Activated T-helper 1 cell treated with Interleukin-2 at 50 U/mL for 16 hours (primary cell): ENCODE results near the gene HES5.
"Not testable (repeated sequence)": the region's sequence is repeated elsewhere in the genome, so short reads cannot be mapped to it uniquely, and the experiment has no call there.

Experiments used
- DNase-seq: peaks from one replicate; pipeline ENCODE4 v3.0.0-alpha.2; 2020; ENCODE audit warnings: low read depth

HES5 gene

DNA sequence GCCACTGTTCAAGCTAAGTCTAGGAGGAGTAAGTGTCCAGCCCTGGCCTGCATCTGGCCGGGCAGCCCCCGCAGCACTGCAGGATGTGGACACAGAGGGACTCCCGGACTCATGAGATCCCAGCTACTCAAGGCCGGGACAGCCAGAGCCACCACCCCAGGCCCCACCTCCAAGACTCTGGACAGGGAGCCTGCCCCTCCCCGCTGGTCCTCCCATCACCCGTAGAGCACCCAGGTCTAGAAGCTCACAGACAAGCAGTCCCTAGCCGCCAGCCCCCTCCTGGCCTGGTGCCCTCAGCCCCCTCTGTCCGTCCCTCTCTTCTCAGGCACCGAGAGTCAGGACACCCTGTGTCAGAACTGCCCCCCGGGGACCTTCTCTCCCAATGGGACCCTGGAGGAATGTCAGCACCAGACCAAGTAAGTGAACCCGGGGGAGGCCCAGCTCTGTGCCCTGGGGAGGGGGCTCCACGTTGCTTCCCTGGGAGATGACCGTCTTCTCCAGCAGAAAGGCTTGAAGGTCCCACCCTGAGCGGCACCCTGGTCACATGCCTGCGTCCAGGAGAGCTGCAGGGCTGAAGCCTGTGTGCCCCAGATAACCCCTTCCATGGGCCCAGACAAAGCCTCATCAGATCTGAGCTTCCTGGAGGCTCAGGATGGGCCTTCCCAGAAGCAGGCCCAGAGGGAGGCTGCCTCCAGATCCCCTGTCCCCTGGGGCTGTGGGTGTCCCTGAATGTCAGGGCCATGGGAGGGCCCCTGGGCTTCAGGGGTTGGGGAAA is 30.4 kb upstream of the HES5 start:
- DNase-seq, result no peak

- DNase-seq, result no peak
Measured at GRCh38 chr1:2559509-2560298, 29.6 kb upstream of the HES5 start.

- DNase-seq, result no peak
Measured at GRCh38 chr1:2558861-2559260, 28.8 kb upstream of the HES5 start.

DNA sequence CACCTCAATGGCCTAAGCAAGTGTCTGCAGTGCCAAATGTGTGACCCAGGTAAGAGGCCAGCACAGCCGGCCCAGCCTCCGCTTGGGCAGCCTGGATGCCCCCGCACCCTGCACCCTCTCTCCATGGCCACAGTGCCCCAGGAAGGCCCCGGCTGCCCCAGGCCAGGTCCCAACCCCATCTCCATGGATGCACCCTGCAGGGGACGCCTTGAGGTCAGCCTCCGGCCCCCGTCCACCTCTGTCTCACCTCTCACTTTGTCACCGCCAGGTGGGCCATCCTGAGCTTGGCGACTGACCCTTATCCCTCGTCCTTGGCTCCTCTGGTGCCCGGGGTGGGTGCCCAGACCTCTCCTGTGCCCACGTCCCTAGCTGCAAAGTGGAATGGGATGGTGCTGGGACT is 28.4 kb upstream of the HES5 start:
- DNase-seq, result no peak

GRCh38 chr1:2557482-2558400 is 27.7 kb upstream of the HES5 start:
- DNase-seq, result no peak

DNA sequence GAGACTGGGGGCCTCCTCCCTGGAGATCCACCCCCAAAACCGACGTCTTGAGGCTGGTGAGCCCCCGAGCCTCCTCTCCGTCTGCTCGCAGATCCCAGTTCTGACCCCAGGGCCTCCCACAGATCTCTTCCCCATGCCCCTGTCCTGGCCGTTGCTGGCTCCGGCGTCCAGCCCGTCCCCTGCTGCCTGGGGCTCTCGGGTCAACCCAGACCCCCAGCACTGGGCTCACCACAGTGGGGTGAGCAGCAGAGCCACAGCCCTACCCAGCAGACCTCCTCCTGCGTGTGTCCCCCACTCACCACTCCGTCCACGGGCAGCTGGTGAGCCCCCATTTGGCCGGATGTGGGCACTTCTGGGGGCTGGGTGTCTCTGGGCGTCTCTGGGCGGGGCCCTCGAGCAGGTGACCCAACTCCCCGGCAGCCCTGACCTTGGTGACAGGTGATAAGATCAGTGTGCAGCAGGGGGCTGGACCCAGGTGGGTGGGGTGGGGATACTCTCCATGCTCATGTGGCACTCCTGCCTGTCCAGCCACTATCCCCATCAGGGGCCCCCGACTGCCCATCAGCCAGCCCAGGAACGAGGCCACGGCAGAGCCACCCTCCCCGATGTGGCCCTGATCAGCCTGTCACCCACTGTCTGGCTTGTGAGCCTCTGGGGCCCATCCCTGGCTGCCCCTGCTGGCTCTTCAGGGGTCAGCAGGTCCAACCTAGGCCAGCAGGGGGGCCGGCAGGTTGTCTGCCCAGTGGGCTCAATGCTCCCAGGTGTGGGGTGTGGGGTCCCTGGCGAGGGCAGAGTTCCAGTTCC is 26.8 kb upstream of the HES5 start:
- DNase-seq, result no peak

GRCh38 chr1:2556277-2556677 is 26.2 kb upstream of the HES5 start, which contains the start of gene TNFRSF14:
TSS of gene TNFRSF14 (plus strand) at chr1:2556371. CDS start at chr1:2556665, 294 bp downstream.
- peak; percentile 52 for DNase-seq

DNA sequence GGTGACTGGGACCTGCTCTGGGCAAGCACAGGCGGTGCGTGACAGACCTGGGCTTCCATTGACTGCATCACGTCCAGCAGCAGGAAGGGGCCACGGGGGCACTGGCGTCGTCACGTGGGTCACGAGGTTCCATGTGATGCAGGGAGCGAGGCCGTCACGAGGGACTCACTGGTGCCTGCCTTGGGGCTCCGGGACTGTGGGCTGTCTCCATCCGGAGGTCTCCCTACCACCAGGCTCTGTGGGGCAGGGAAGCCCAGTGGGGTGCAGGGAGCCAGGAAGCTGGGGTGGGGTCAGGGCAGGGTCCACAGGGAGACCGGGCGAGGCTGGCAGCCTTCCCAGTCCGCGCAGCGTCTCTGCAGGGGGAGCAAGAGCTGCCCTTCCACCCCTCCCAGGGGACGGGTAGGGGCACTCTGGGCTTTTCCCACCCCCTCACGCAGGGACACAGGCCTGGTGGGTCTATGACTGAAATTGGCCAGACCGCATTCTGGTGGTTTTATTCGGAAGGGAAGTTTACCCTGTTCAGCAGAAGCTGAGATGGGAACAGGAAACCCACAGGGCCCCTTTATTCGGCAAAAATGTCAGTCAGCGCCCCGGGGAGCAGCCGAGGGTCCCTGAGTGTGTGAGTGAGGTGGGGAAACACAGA is 25.7 kb upstream of the HES5 start:
- peak; percentile 51 for DNase-seq

DNA sequence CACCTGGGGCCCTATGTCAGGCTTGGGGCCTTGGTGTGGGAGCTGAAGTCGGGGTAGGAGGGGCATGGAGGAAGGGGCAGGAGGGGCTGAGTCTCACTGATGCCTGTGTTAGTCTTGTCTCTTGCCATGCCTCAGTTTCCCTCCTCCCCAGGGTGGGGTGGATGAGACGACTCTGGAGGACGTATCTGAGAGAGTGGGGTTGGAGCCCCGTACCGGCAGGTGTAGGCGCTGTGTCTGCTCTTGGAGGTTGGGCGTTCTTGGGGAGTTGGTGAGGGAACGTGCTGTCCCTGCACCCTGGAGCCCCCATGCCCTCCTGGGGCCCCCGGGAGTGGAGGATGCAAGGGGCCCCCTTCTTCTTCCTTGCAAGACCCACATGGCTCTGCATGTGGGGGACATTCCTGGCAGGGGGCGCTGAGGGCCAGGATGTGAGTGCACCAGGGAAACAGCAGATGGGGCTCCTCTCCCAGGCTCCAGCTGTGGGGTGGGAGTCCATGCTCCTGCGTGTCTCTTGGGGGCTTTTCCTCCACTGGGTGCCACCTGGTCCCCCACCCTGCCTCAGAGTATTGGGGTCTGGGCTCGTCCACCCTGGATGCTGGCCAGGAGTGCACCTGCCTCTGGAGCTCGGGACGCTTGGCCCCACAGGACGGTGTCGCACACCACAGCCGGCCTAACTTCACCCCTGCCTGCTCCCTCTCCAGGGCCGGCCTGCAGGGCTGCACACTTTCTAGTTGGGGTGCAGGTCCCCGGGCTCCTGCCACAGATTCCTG is 24.7 kb upstream of the HES5 start:
- DNase-seq, result no peak

DNA sequence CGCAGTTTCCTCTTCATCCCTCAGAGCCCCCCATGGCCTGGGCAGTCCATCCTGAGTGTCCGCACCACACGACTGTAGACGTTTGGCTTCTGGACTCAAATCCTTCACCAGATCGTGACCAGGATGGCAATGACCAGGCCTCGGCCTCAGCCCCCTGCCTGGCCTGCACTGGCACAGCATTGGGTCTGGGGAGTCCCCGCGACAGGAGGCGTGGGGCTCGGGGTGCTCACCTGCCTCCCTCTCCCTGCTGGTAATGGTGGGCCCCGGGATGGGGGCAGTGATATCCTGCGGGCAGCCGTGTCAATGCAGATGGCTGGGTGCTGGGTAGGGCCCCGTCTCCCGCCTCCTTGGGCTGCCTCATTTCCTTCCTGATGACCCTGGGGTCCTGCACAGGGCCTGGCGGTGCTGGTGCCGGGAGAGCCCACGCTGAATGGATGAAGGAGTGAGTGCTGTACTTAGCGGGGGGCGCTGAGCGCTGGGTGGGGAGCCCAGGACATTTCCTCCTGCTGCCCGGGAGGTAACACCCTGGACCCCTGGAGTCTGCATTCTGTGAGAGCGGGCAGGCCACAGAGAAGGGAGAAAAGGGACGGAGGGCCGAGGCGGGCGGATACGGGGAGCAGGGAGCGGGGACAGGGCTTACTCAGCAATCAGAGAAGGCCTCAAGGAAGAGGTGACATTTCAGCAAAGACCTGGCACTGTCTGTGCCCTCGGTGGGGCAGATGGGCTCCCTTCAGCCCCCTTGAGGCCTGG is 24.0 kb upstream of the HES5 start:
- no peak for DNase-seq

DNA sequence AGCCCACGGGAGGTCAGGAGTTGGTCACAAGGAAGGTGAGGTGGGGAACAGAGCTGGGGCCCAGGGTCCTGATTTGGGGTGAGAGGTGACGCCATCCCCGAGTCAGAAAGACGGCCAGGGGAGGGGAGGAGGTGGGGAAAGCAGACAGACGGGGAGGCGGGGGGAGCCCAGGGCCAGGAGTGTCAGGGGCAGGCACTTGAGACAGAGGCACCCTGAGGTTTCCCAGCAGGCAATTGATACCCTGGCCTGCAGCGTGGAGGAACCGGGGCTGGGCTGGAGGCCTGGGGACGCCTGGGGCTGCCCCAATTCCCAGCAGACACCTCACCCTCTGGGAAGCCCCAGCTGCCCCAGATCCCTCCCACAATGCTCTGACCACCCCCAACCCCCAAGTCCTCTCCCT is 23.0 kb upstream of the HES5 start:
- not testable (repeated sequence) for DNase-seq

DNA sequence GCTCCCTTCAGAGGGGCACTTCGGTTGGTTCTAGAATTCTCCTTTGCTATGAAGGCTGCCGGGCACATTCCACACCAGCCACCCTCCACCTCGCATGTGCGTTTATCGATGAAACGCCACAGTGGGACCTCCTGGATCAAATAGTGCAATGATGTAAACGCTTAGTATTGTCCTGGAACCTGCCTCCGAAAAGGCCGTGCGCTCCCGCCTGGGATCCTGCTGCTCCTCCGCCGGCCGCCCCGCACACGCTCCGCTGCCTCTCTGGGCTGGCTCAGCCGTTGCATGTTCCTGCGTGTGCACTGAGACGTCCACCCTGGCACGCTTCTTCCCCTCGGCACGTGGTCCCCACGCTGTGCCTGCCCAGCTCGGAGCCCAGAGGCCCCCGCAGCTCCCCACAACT is 22.1 kb upstream of the HES5 start:
- DNase-seq, result no peak

DNA sequence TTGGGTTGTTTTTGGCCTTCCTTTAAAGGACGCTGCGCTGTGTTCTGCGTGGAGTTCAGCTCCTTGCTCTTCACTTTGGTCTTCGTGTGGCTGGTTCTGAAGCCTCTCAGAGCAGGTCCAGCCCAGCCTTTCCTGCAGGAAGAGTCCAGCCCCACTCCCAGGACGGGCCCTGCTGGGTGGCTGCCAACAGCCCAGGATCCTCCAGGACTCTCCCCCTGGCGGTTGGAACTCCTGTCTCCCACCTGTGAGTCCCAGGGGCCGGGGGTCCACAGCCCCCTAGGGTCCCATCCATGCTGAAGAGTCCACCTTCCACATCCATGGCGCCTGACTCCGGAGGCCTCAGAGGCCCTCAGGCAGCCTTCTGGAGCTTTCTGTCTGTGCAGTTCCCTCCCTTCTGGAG is 21.5 kb upstream of the HES5 start:
- not testable (repeated sequence) for DNase-seq

DNA sequence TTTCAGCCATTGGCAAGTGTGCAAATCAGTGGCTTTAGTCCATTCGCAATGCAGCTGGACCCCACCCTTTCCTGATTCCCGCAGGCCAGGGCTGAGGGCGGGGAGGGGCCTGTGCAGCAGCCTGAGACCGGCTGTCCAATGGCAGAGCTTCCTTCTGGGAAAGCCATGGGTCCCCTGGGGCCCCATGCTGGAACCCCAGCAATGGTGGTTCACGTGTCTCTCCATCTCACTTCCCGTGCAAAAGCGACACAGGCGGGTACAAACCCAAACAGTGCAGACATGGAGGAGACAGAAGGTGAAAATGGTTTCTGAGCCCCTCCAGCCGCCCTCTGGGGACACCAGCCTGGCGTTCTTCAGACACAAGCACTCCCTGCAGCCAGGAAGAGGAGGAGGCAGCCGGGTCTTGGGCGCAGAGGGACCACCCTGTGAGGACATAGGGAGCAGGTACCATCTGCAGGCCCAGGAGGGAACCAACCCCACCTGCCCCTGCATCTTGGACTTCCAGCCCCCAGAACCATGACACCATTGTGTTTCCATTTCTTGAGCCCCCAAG is 20.3 kb upstream of the HES5 start:
- DNase-seq, result not testable (repeated sequence)

DNA sequence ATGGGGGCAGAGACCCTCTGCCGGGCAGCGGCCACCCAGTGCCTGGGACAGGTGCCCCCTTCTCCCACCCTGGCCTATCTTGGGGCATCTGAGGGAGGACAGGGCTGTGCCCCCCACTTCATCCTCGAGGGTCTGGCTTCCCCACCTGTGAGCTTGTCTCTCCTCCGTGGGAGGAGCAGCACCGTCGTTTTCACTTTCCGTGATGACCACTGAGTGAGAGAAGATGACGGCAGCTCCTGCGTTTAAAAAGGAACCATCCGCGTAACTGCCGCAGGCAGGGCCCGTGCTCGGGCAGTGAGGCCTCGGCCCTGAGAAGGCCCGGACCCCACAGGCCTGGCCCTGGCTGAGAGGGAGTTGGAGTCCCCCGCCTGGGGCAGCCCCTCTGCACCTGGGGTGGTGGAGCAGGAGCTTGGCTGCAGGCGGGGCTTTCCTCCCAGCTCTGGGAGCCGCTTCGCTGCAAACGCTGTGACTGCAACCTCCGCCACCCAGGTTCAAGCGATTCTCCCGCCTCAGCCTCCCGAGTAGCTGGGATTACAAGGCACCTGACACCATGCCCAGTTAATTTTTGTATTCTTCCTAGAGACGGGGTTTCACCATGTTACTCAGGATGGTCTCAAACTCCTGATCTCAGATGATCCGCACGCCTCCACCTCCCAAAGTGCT is 19.4 kb upstream of the HES5 start:
- not testable (repeated sequence) for DNase-seq

DNA sequence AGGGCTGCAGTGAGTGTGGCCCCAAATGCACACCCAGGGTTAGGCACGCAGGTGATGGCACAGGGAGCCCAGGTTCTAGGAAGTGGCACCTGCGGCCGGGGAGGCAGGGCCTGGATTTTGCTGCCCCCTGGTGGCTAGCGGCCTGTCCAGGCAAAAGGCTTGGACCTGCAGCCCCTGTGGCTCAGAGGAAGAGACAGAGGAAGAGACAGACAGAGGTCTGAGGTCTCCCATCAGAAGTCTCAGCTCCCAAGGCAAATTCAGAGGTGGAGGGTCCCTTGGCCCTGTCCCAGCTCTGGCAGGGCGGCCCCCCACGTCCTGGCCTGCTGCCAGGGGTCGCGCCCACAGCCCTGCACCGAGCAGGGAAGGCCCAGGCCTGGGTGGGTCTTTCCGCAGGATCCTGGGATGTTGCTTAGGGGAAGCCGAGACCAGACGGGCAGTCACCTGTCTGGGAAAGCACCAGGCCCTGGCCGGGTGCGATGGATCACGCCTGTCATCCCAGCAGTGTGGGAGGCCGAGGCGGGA is 18.1 kb upstream of the HES5 start:
- DNase-seq, result peak; percentile 74

DNA sequence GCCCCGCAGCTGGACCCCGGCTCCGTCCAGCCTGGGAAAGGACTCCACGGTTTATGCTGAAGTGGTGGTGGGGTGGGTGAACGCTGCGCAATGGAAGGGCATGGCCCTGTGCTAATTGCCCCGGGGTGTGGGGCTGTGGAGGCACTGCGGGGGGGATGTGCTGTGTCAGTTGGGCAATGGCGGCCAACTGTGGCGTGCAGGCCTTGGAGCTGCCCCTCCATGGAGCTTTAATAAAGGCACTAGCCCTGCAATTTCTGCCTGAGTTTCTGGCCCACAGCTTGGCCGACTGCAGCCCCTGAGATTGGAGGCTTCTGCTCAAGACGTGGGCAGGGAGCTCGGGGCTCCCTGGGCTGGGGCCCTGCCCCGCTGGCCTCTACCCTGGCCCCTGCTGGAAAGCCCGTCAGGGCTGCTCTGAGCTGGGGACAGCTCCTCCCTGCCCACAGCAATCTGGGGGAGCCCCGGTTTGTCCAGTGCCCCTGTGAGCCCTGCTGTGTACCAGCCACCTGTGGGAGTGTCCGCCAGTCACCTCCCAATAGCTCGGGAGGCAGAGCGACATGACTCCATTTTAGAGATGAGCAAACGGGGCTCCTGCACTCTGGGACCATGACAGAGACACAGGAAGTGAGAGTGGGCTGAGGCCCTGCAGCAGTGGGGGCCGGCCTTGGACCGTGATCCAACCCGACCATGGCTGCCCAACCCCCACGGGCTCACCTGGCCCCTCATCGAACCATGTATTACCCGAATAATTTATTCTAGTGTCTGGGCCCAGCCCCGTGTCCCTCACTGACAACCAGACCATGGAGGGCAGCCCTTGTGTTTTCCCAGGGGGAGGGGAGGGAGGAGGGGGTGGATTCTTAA is 17.4 kb upstream of the HES5 start:
- DNase-seq, result no peak
